HepG2 (cell line): Measurements from ENCODE around the gene SRXN1. TPM values are rescaled to one million over a fixed set of nuclear protein-coding genes. Genes with fewer than 3 reads are reported as not detected.

ENCODE experiments used
- AHDC1 ChIP-seq: sonication (generic); formaldehyde crosslinking; IDR thresholded peaks from 2 replicates; pipeline ENCODE4 v1.5.1; 2020; ENCODE audit warnings: mild to moderate bottlenecking, missing genetic modification reagents, borderline replicate concordance
- ATF3 ChIP-seq: sonication (generic); formaldehyde crosslinking; IDR thresholded peaks from 2 replicates; pipeline ENCODE4 v1.4.0; 2020; ENCODE audit warnings: missing genetic modification reagents
- CHD2 ChIP-seq: IDR thresholded peaks from 2 replicates; pipeline ENCODE4 v1.6.1; 2011; ENCODE audit warnings: low read depth, low read length, improper control_type of control experiment
- NFE2L2 ChIP-seq: fragments of 150-350 bp; IDR thresholded peaks from 2 replicates; pipeline ENCODE4 v1.6.1; 2014; ENCODE audit warnings: low read length
- NFIC ChIP-seq: IDR thresholded peaks from 2 replicates; pipeline ENCODE4 v1.6.1; 2012; ENCODE audit warnings: mild to moderate bottlenecking, low read length, inconsistent platforms
- ZNF512B ChIP-seq: sonication (generic); formaldehyde crosslinking; IDR thresholded peaks from 2 replicates; pipeline ENCODE4 v1.5.1; 2020; ENCODE audit warnings: missing genetic modification reagents, mild to moderate bottlenecking, borderline replicate concordance
- ZNF704 ChIP-seq: sonication (generic); formaldehyde crosslinking; IDR thresholded peaks from 2 replicates; pipeline ENCODE4 v1.8.1; 2023; ENCODE audit warnings: mild to moderate bottlenecking, inconsistent platforms, moderate library complexity, missing genetic modification reagents, borderline replicate concordance
- polyA plus RNA-seq, 8 experiments: library from polyadenylated mRNA; depleted of rRNA in 3 of 8; stranded (reverse) in 7 of 8; unstranded in 1 of 8; fragments of >200 nt; fragmentation: Illumina TruSeq in 4 of 8; extraction: Trizol in 4 of 8; gene quantifications; 2 replicates each; pipeline versions ENCODE4 v1.2.1 to v1.2.3, GENCODE V29; 2011 to 2016; ENCODE audit warnings: low read depth in 4 of 8, missing spikeins in 1 of 8, mixed read lengths in 1 of 8; ENCODE audit not compliant: insufficient read depth in 1 of 8
- total RNA-seq, 5 experiments: library from RNA; depleted of rRNA; stranded (reverse); fragments of >200 nt; fragmentation: Illumina TruSeq; extraction: Trizol; gene quantifications; 2 replicates each; pipeline ENCODE4 v1.2.3, GENCODE V29; 2016; ENCODE audit warnings: low read depth in 1 of 5
- TF ChIP-seq, protein P1 (sequence below): sonication (generic); formaldehyde crosslinking; IDR thresholded peaks from 2 replicates; pipeline ENCODE4 v1.5.0; 2020; ENCODE audit warnings: mild to moderate bottlenecking, missing genetic modification reagents
- TF ChIP-seq, protein P2 (sequence below): sonication (generic); formaldehyde crosslinking; IDR thresholded peaks from 2 replicates; pipeline ENCODE4 v1.5.0; 2020; ENCODE audit warnings: missing genetic modification reagents

SRXN1 gene
- total and polyA plus RNA-seq, 2 of the 13 experiments (the other 11 are each of a cell fraction or from before 2014, with no cell fraction given): 29.9 to 87.7 TPM

DNA sequence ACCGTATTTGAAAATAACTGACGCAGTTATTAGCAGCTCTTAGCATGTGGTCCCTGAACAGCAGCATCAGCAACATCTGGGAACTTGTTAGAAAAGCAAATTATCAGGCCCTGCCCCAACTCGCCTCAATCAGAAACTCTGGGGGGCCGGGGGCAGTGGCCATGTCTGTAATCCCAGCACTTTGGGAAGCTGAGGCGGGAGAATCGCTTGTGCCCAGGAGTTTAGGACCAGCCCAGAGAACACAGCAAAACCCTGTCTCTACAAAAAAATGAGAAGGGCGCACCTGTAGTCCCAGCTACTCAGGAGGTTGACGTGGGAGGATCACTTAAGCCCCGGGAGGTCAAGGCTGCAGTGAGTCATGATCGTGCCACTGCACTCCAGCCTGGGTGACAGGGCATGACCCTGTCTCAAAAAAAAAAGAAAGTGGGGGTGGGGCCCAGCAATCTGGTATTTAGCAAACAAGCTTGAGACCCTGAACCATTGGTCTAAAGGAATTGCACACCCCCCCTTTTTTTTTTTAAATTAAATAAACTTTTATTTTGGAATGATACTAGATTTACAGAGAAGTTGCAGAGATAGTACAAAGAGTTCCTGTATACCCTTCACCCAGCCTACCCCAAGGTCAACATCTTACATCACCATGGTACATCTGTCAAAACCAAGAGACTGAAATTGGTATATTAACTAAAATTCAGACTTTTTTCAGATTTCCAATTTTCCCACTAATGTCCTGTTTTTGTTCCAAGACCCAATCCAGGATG, 6.7 kb downstream of the SRXN1 start (continued):
- TF ChIP-seq AHDC1: 0 out of 2 replicates have a peak, but pooled peaks have one; percentile 20
- TF ChIP-seq NFE2L2: no peak
- 0 out of 2 replicates have a peak, but pooled peaks have one; percentile 9 for TF ChIP-seq ZNF704
- peak; percentile 86 for TF ChIP-seq ATF3 (CRISPR knock-in tag)
- TF ChIP-seq NFIC: 0 out of 2 replicates have a peak, but pooled peaks have one; percentile 10
- TF ChIP-seq, protein P1, sequence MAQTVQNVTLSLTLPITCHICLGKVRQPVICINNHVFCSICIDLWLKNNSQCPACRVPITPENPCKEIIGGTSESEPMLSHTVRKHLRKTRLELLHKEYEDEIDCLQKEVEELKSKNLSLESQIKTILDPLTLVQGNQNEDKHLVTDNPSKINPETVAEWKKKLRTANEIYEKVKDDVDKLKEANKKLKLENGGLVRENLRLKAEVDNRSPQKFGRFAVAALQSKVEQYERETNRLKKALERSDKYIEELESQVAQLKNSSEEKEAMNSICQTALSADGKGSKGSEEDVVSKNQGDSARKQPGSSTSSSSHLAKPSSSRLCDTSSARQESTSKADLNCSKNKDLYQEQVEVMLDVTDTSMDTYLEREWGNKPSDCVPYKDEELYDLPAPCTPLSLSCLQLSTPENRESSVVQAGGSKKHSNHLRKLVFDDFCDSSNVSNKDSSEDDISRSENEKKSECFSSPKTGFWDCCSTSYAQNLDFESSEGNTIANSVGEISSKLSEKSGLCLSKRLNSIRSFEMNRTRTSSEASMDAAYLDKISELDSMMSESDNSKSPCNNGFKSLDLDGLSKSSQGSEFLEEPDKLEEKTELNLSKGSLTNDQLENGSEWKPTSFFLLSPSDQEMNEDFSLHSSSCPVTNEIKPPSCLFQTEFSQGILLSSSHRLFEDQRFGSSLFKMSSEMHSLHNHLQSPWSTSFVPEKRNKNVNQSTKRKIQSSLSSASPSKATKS (CRISPR knock-in tag): no peak
- TF ChIP-seq ZNF512B (CRISPR knock-in tag): peak; percentile 50; the same call in 1 of the 2 replicates
- TF ChIP-seq, protein P2, sequence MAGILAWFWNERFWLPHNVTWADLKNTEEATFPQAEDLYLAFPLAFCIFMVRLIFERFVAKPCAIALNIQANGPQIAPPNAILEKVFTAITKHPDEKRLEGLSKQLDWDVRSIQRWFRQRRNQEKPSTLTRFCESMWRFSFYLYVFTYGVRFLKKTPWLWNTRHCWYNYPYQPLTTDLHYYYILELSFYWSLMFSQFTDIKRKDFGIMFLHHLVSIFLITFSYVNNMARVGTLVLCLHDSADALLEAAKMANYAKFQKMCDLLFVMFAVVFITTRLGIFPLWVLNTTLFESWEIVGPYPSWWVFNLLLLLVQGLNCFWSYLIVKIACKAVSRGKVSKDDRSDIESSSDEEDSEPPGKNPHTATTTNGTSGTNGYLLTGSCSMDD: no peak
- peak; percentile 27; the same call in 1 of the 2 replicates for TF ChIP-seq CHD2
